Ecto neural progenitor cell (in vitro differentiated cells): ENCODE measurements around the gene NEDD4L.

Experiments
- DNase-seq: peaks from one replicate; pipeline ENCODE4 v3.0.0-alpha.2; 2018; ENCODE audit warnings: low spot score

NEDD4L gene

GRCh38 chr18:58319719-58320118 lies 275.7 kb downstream of the NEDD4L start:
- no peak for DNase-seq

GRCh38 chr18:58320907-58321561 lies 277.0 kb downstream of the NEDD4L start:
- no peak for DNase-seq

- DNase-seq = no peak
These were observed 278.0 kb downstream of the NEDD4L start for GRCh38 chr18:58321986-58322385.

- DNase-seq = no peak
These were observed 278.4 kb downstream of the NEDD4L start for GRCh38 chr18:58322464-58322863.

GRCh38 chr18:58323866-58324762 lies 280.1 kb downstream of the NEDD4L start:
- no peak for DNase-seq

- DNase-seq = no peak
These were observed 280.9 kb downstream of the NEDD4L start for GRCh38 chr18:58324824-58325480.

GRCh38 chr18:58325494-58325893 lies 281.5 kb downstream of the NEDD4L start:
- no peak for DNase-seq

GRCh38 chr18:58334061-58334460 lies 290.0 kb downstream of the NEDD4L start:
- DNase-seq = no peak

- DNase-seq = no peak
These were observed 291.2 kb downstream of the NEDD4L start for GRCh38 chr18:58335223-58335622.

- no peak for DNase-seq
These were observed 291.8 kb downstream of the NEDD4L start for GRCh38 chr18:58335821-58336220.

GRCh38 chr18:58336605-58337004 lies 292.6 kb downstream of the NEDD4L start:
- DNase-seq = no peak

GRCh38 chr18:58337285-58337684 lies 293.3 kb downstream of the NEDD4L start:
- no peak for DNase-seq

- no peak for DNase-seq
These were observed 293.7 kb downstream of the NEDD4L start for GRCh38 chr18:58337686-58338085.

- no peak for DNase-seq
These were observed 294.1 kb downstream of the NEDD4L start for GRCh38 chr18:58338141-58338540.

- peak; percentile 59 for DNase-seq
These were observed 295.1 kb downstream of the NEDD4L start for GRCh38 chr18:58338961-58339592.

GRCh38 chr18:58339890-58340289 lies 295.9 kb downstream of the NEDD4L start:
- DNase-seq = no peak

GRCh38 chr18:58341916-58342315 lies 297.9 kb downstream of the NEDD4L start:
- DNase-seq = no peak

- no peak for DNase-seq
These were observed 300.1 kb downstream of the NEDD4L start for GRCh38 chr18:58344080-58344670.

GRCh38 chr18:58344861-58345463 lies 300.9 kb downstream of the NEDD4L start:
- no peak for DNase-seq

GRCh38 chr18:58345875-58346274 lies 301.8 kb downstream of the NEDD4L start:
- DNase-seq = no peak

- no peak for DNase-seq
These were observed 303.1 kb downstream of the NEDD4L start for GRCh38 chr18:58347135-58347534.

GRCh38 chr18:58348517-58348916 lies 304.5 kb downstream of the NEDD4L start:
- no peak for DNase-seq
